Measurements from ENCODE around the gene TBC1D5. TPM values are rescaled to one million over a fixed set of nuclear protein-coding genes. Genes with fewer than 3 reads are reported as not detected.

TBC1D5 gene
- total RNA-seq, 1 donor from 2014 or later: 108 TPM

DNA sequence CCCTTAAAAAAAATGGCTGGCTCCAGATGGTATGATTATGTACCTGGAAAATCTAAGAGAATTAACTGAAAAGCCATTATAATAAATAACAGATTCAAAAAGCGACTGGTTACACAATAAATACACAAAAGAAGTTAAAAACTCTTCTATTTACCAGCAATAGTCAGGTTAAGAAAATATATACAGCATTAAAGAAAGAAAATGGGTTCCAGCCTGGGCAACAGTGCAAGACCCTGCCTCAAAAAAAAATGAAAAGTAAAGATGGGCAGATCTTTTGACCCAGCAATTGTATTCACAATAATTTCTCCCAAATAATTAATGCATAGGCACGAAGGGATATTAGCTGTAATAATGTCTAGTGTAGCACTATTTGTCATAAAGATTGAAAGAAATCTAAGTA is 8.7 kb downstream of the TBC1D5 start:
- H3K9ac ChIP-seq: no peak overlapping the region
- H3K4me2 ChIP-seq: no peak overlapping the region
- no peaks in the 10 kb centered on the region for H3K27me3 ChIP-seq
- TF ChIP-seq EZH2 (IDR thresholded peaks at IDR 0.05) (no peak), EZH2phosphoT487 (IDR thresholded peaks at IDR 0.05) (no peak)
- TF ChIP-seq, protein P1, sequence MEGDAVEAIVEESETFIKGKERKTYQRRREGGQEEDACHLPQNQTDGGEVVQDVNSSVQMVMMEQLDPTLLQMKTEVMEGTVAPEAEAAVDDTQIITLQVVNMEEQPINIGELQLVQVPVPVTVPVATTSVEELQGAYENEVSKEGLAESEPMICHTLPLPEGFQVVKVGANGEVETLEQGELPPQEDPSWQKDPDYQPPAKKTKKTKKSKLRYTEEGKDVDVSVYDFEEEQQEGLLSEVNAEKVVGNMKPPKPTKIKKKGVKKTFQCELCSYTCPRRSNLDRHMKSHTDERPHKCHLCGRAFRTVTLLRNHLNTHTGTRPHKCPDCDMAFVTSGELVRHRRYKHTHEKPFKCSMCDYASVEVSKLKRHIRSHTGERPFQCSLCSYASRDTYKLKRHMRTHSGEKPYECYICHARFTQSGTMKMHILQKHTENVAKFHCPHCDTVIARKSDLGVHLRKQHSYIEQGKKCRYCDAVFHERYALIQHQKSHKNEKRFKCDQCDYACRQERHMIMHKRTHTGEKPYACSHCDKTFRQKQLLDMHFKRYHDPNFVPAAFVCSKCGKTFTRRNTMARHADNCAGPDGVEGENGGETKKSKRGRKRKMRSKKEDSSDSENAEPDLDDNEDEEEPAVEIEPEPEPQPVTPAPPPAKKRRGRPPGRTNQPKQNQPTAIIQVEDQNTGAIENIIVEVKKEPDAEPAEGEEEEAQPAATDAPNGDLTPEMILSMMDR (IDR thresholded peaks at IDR 0.05): no peak
- no peak overlapping the region for H2AFZ ChIP-seq (replicated peaks)
- no peaks in the 10 kb centered on the region for H3K36me3 ChIP-seq
- H3K4me1 Mint-ChIP-seq: peaks cover 7% of the 10 kb centered on the region
- peaks cover 4% of the 10 kb centered on the region for H3K27me3 Mint-ChIP-seq (ENCODE audit: insufficient read depth, low read depth)
- peaks cover 53% of the 10 kb centered on the region for H3K79me2 ChIP-seq (ENCODE audit: low read depth)
- H3K9me3 Mint-ChIP-seq: peaks cover 12% of the 10 kb centered on the region
- no peak overlapping the region for H3K27ac ChIP-seq
- H3F3A ChIP-seq (ENCODE audit: low read depth): no peaks in the 10 kb centered on the region
- no peak for DNase-seq (ENCODE audit: low spot score)
- no peak overlapping the region for H3K4me3 ChIP-seq
- H3K4me1 ChIP-seq: no peaks in the 10 kb centered on the region
- no peaks in the 10 kb centered on the region for H4K20me1 ChIP-seq (ENCODE audit: low read depth)
- H3K4me3 Mint-ChIP-seq: no peak overlapping the region
- H3K9me3 ChIP-seq (ENCODE audit: low read depth): no peaks in the 10 kb centered on the region
- H3K27ac Mint-ChIP-seq: no peak overlapping the region
- H3K36me3 Mint-ChIP-seq: peaks cover 32% of the 10 kb centered on the region

DNA sequence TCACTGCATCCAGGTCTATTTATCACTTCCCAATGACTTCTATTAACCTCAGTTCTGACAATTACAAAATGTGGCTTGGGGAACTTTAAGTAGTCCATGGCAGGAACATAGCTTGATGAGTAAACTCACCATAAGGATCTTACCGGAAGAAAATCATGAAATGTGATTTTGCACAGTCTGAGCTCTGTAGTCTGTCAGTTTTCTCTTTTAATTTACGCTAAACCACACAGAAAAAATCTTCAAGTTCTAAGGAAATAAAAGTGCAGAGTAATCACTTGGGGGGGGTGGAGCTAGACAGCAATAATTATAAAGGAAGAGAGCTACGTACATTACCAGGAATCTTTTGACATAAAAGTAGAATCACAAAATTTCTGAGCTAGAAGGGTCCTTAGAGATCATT is 9.2 kb downstream of the TBC1D5 start:
- Histone ChIP-seq H3K27ac (no peak overlapping the region), H3K79me2 (ENCODE audit: low read depth) (peaks cover 49% of the 10 kb centered on the region), H4K20me1 (ENCODE audit: low read depth) (no peaks in the 10 kb centered on the region), H3F3A (ENCODE audit: low read depth) (no peaks in the 10 kb centered on the region), H3K4me3 (no peak overlapping the region), H3K9ac (no peak overlapping the region), H3K4me1 (no peaks in the 10 kb centered on the region), H3K36me3 (no peaks in the 10 kb centered on the region), H3K9me3 (ENCODE audit: low read depth) (no peaks in the 10 kb centered on the region), H3K27me3 (no peaks in the 10 kb centered on the region), H3K4me2 (no peak overlapping the region), H2AFZ (replicated peaks) (no peak overlapping the region)
- Mint-ChIP-seq H3K27ac (no peak overlapping the region), H3K4me3 (no peak overlapping the region), H3K27me3 (ENCODE audit: insufficient read depth, low read depth) (peaks cover 4% of the 10 kb centered on the region), H3K9me3 (peaks cover 14% of the 10 kb centered on the region), H3K36me3 (peaks cover 34% of the 10 kb centered on the region), H3K4me1 (peaks cover 6% of the 10 kb centered on the region)
- TF ChIP-seq EZH2 (IDR thresholded peaks at IDR 0.05) (no peak), EZH2phosphoT487 (IDR thresholded peaks at IDR 0.05) (no peak)
- TF ChIP-seq, protein P1 (IDR thresholded peaks at IDR 0.05): no peak
- no peak for DNase-seq (ENCODE audit: low spot score)

DNA sequence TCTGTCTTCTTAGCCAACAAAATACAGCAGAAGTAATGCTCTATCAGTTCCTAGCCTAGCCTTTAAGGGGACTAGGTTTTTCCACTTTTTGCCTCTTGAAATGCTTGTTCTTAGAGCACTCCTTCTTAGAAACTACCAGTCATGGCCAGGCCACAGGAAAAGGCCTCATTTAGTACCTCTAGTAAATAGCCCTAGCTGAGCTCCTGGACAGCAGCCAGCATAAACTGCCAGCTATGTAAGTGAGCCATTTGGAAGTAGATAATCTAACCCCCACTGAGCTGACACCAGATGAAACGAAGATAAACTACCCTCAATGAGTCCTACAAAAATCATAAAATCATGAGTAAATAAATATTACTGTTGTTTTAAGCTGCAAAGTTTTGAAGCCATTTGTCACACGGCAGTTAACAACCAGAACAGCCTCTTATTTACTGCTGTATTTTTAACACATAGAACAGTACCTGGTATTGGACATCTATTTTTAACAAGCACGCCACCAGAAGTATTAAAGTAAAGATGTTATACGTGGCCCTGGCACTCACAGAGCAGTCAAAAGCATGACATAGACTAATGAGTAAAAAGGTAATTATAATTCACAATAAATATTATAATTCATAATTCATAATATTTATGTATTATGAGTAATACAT is 12.0 kb downstream of the TBC1D5 start:
- TF ChIP-seq EZH2 (IDR thresholded peaks at IDR 0.05): no peak
- TF ChIP-seq, protein P1 (IDR thresholded peaks at IDR 0.05): no peak
- no peak for TF ChIP-seq EZH2phosphoT487 (IDR thresholded peaks at IDR 0.05)
- no peak overlapping the region for H3K9ac ChIP-seq
- peaks cover 16% of the 10 kb centered on the region for H3K36me3 ChIP-seq
- DNase-seq (ENCODE audit: low spot score): no peak
- no peak overlapping the region for H3K27ac ChIP-seq
- no peak overlapping the region for H3K4me2 ChIP-seq
- no peaks in the 10 kb centered on the region for H3K4me1 ChIP-seq
- no peak overlapping the region for H2AFZ ChIP-seq (replicated peaks)
- Mint-ChIP-seq H3K27me3 (ENCODE audit: insufficient read depth, low read depth) (peaks cover 4% of the 10 kb centered on the region), H3K36me3 (peaks cover 47% of the 10 kb centered on the region), H3K4me1 (no peaks in the 10 kb centered on the region), H3K4me3 (no peak overlapping the region), H3K9me3 (peaks cover 27% of the 10 kb centered on the region), H3K27ac (no peak overlapping the region)
- no peaks in the 10 kb centered on the region for H4K20me1 ChIP-seq (ENCODE audit: low read depth)
- no peak overlapping the region for H3K4me3 ChIP-seq
- no peaks in the 10 kb centered on the region for H3K9me3 ChIP-seq (ENCODE audit: low read depth)
- no peaks in the 10 kb centered on the region for H3F3A ChIP-seq (ENCODE audit: low read depth)
- no peaks in the 10 kb centered on the region for H3K27me3 ChIP-seq
- H3K79me2 ChIP-seq (ENCODE audit: low read depth): peaks cover 46% of the 10 kb centered on the region

All from neural progenitor cell (in vitro differentiated cells).